Spleen (tissue), 11 donors: Measurements from ENCODE around the gene DOCK11. TPM values are rescaled to one million over a fixed set of nuclear protein-coding genes. Genes with fewer than 3 reads are reported as not detected.

Source experiments
- DNase-seq: peaks from one replicate; pipeline ENCODE4 v3.0.0-alpha.2; 2020
- H3K27ac ChIP-seq, 8 donors: fragments of 200-600 bp; sonication (generic) in 7 of 8; 1 replicate in 4 of 8; 2 replicates in 4 of 8; pipeline versions ENCODE4 v1.5.0 to v1.8.0; 2016 to 2021; ENCODE audit warnings: inconsistent platforms in 4 of 8, mild to moderate bottlenecking in 4 of 8, moderate library complexity in 1 of 8
- H3K27me3 ChIP-seq, 7 donors: fragments of 200-600 bp; sonication (generic) in 6 of 7; replicated peaks in 1 of 7; 1 replicate in 4 of 7; 2 replicates in 3 of 7; pipeline versions ENCODE4 v1.5.0 to v1.8.0; 2016 to 2021; ENCODE audit warnings: inconsistent platforms in 3 of 7, mild to moderate bottlenecking in 1 of 7
- H3K36me3 ChIP-seq, 6 donors: fragments of 200-600 bp; sonication (generic) in 5 of 6; 1 replicate in 4 of 6; 2 replicates in 2 of 6; pipeline versions ENCODE4 v1.5.0 to v1.8.0; 2016 to 2021; ENCODE audit warnings: inconsistent platforms in 2 of 6
- H3K4me1 ChIP-seq, 6 donors: fragments of 200-600 bp; sonication (generic) in 5 of 6; 1 replicate in 3 of 6; 2 replicates in 3 of 6; pipeline versions ENCODE4 v1.5.0 to v1.8.0; 2016 to 2021; ENCODE audit warnings: inconsistent platforms in 3 of 6
- H3K4me3 ChIP-seq, 8 donors: fragments of 200-600 bp; sonication (generic) in 7 of 8; 1 replicate in 4 of 8; 2 replicates in 4 of 8; pipeline versions ENCODE4 v1.5.0 to v1.8.0; 2016 to 2021; ENCODE audit warnings: inconsistent platforms in 4 of 8, mild to moderate bottlenecking in 4 of 8, moderate library complexity in 2 of 8
- H3K9me3 ChIP-seq, 8 donors: fragments of 200-600 bp; sonication (generic) in 7 of 8; 1 replicate in 4 of 8; 2 replicates in 4 of 8; pipeline versions ENCODE4 v1.5.0 to v1.8.0; 2016 to 2021; ENCODE audit warnings: inconsistent platforms in 4 of 8
- CTCF ChIP-seq, 11 experiments: fragments of 200-600 bp in 7 of 11; fragments of 450-650 bp in 4 of 11; sonication (generic) in 4 of 11; IDR thresholded peaks in 8 of 11; conservative IDR thresholded peaks in 3 of 11; 1 replicate in 7 of 11; 2 replicates in 4 of 11; pipeline versions ENCODE4 v1.4.0 to v1.8.0; 2016 to 2021; ENCODE audit warnings: antibody characterized with exemption in 11 of 11, inconsistent platforms in 4 of 11, mild to moderate bottlenecking in 1 of 11
- POLR2A ChIP-seq, 3 donors: fragments of 450-650 bp; IDR thresholded peaks; one replicate each; pipeline ENCODE4 v1.5.1; 2017; ENCODE audit warnings: antibody characterized with exemption in 3 of 3, mild to moderate bottlenecking in 1 of 3
- POLR2AphosphoS5 ChIP-seq, 3 donors: sonication (generic); formaldehyde crosslinking; IDR thresholded peaks; one replicate each; pipeline ENCODE4 v1.5.1; 2017; ENCODE audit warnings: antibody characterized with exemption in 3 of 3
- WGBS, 5 donors: extraction: QIAGEN DNeasy Blood & Tissue Kit in 3 of 5; methylation state at CpG; one replicate each; pipeline versions ENCODE4 v1.1.5 to v1.1.7; 2013 to 2018; 5-methylcytosine and 5-hydroxymethylcytosine counted together
- intact Hi-C: fragments of 100-400 bp; cut with DNase I; formaldehyde crosslinking; loops from one replicate; pipeline ENCODE4 v1.15.0; 2023; ENCODE audit warnings: low total_unique reads
- polyA plus RNA-seq, 3 donors: library from polyadenylated mRNA; stranded (reverse); fragments of 200-250 nt; gene quantifications; one replicate each; pipeline ENCODE4 v1.2.1, GENCODE V29; 2013
- total RNA-seq, 7 donors: library from RNA; depleted of rRNA in 3 of 7; stranded (reverse); fragments of >200 nt in 3 of 7; fragmentation: NEBNext Ultra II Directional in 4 of 7; extraction: Animal tissue kit (Norgen Biotek cat#: 25700) in 4 of 7; gene quantifications; one replicate each; pipeline versions ENCODE4 v1.1.0 to v1.2.1, GENCODE V29; 2016 to 2021
- donor health status: healthy with polysubstance abuse.
- donor health status: DM: no; HTN: no; CAD: no; lungs with moderate emphysema.
- donor health status: DM: no; HTN: no; CAD: no.
- donor health status: Bipolar disorder and iron deficiency.
- donor health status: healthy.
- donor health status: DM: no; HTN: no; CAD: no.
- donor health status: DM: yes; HTN: yes; CAD: no.

The DOCK11 gene
- total and polyA plus RNA-seq, 10 donors = 32.8 to 68.9 (median 56.0) TPM

GRCh38 chrX:118660085-118660484, 164.5 kb downstream of the DOCK11 start:
- H3K27ac ChIP-seq = no peak overlapping the region
- no peak overlapping the region for H3K4me3 ChIP-seq
- WGBS, 5 donors = 77 to 98% (median 93%) methylated on average over 2 of the region's 2 CpGs
- DNase-seq = no peak
- TF ChIP-seq CTCF (IDR thresholded peaks at IDR 0.05 in 8 of 11, conservative IDR thresholded peaks at IDR 0.05 in 3 of 11) (no peak), POLR2A (IDR thresholded peaks at IDR 0.05) (no peak), POLR2AphosphoS5 (IDR thresholded peaks at IDR 0.05) (no peak)
- no peaks in the 10 kb centered on the region for H3K27me3 ChIP-seq
- no peaks in the 10 kb centered on the region for H3K4me1 ChIP-seq
- intact Hi-C loops = no loop called here
- H3K36me3 ChIP-seq = peaks cover 0 to 98% (median 4%) of the 10 kb centered on the region in 6 donors
- no peaks in the 10 kb centered on the region for H3K9me3 ChIP-seq

- TF ChIP-seq POLR2A (IDR thresholded peaks at IDR 0.05) = no peak
- TF ChIP-seq CTCF (IDR thresholded peaks at IDR 0.05 in 8 of 11, conservative IDR thresholded peaks at IDR 0.05 in 3 of 11) = no peak
- TF ChIP-seq POLR2AphosphoS5 (IDR thresholded peaks at IDR 0.05) = no peak
- Histone ChIP-seq H3K4me3 (no peak overlapping the region), H3K27me3 (no peaks in the 10 kb centered on the region), H3K27ac (no peak overlapping the region), H3K9me3 (no peaks in the 10 kb centered on the region), H3K36me3 (peaks cover 0 to 78% (median 0%) of the 10 kb centered on the region in 6 donors), H3K4me1 (no peaks in the 10 kb centered on the region)
- intact Hi-C loops = no loop called here
- DNase-seq = no peak
These were observed 169.6 kb downstream of the DOCK11 start for GRCh38 chrX:118665204-118665603.

- Histone ChIP-seq H3K4me1 (no peaks in the 10 kb centered on the region), H3K27me3 (no peaks in the 10 kb centered on the region), H3K36me3 (peaks cover 0 to 78% (median 4%) of the 10 kb centered on the region in 6 donors), H3K4me3 (no peak overlapping the region), H3K9me3 (no peaks in the 10 kb centered on the region), H3K27ac (no peak overlapping the region)
- intact Hi-C loops = no loop called here
- no peak for DNase-seq
- WGBS, 5 donors = 70 to 99% (median 96%) methylated on average over 3 of the region's 3 CpGs
- TF ChIP-seq POLR2A (IDR thresholded peaks at IDR 0.05) (no peak), POLR2AphosphoS5 (IDR thresholded peaks at IDR 0.05) (no peak), CTCF (IDR thresholded peaks at IDR 0.05 in 8 of 11, conservative IDR thresholded peaks at IDR 0.05 in 3 of 11) (no peak)
These were observed 170.9 kb downstream of the DOCK11 start for GRCh38 chrX:118666521-118666920.

GRCh38 chrX:118669435-118669834, 173.8 kb downstream of the DOCK11 start:
- DNase-seq = no peak
- intact Hi-C loops = no loop called here
- no peaks in the 10 kb centered on the region for H3K27me3 ChIP-seq
- no peaks in the 10 kb centered on the region for H3K9me3 ChIP-seq
- H3K27ac ChIP-seq = no peak overlapping the region
- TF ChIP-seq POLR2A (IDR thresholded peaks at IDR 0.05) (no peak), POLR2AphosphoS5 (IDR thresholded peaks at IDR 0.05) (no peak), CTCF (IDR thresholded peaks at IDR 0.05 in 8 of 11, conservative IDR thresholded peaks at IDR 0.05 in 3 of 11) (no peak)
- H3K4me3 ChIP-seq = no peak overlapping the region
- whole genome bisulfite sequencing, 5 donors = 74 to 97% (median 89%) methylated on average over 4 of the region's 4 CpGs
- H3K36me3 ChIP-seq = peaks cover 0 to 78% (median 6%) of the 10 kb centered on the region in 6 donors
- H3K4me1 ChIP-seq = no peaks in the 10 kb centered on the region
